ENCODE measurements around the gene RNASEL.

DNA sequence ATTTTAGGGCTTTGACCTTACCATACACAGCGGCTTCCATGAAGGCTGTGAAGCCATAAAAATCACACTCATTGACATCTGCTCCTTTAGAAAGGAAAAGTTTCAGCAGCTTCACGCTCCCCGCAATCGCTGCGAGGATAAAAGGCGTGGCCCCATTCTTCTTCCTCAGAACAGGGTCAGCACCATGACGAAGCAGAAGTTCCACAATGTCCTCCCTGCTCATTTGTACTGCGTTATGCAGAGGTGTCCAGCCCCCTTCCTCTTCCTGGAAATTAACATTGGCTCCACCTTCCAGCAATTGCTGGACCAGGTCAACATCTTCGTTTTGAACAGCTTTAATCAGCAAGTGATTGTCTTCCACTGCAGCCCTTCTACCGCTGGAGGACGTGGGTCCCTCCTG, 2.7 kb downstream of the RNASEL start:
- TF ChIP-seq, protein P1, sequence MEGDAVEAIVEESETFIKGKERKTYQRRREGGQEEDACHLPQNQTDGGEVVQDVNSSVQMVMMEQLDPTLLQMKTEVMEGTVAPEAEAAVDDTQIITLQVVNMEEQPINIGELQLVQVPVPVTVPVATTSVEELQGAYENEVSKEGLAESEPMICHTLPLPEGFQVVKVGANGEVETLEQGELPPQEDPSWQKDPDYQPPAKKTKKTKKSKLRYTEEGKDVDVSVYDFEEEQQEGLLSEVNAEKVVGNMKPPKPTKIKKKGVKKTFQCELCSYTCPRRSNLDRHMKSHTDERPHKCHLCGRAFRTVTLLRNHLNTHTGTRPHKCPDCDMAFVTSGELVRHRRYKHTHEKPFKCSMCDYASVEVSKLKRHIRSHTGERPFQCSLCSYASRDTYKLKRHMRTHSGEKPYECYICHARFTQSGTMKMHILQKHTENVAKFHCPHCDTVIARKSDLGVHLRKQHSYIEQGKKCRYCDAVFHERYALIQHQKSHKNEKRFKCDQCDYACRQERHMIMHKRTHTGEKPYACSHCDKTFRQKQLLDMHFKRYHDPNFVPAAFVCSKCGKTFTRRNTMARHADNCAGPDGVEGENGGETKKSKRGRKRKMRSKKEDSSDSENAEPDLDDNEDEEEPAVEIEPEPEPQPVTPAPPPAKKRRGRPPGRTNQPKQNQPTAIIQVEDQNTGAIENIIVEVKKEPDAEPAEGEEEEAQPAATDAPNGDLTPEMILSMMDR (IDR thresholded peaks at IDR 0.05) = no peak
- TF ChIP-seq POLR2AphosphoS5 (IDR thresholded peaks at IDR 0.05) (no peak), POLR2A (IDR thresholded peaks at IDR 0.05) (no peak), EP300 (IDR thresholded peaks at IDR 0.05) (no peak)

All from upper lobe of left lung (tissue), 4 donors.